CD14-positive monocyte (primary cell): Measurements from ENCODE around the gene HSPB2. TPM values are rescaled to one million over a fixed set of nuclear protein-coding genes. Genes with fewer than 3 reads are reported as not detected.

Experiments used
- DNase-seq, 3 donors: peaks; one replicate each; pipeline ENCODE4 v3.0.0-alpha.2; 2011 to 2022
- H2AFZ ChIP-seq: 2 replicates; pipeline ENCODE4 v1.6.0; 2012; ENCODE audit warnings: mild to moderate bottlenecking, low read depth, low read length, inconsistent platforms; ENCODE audit not compliant: insufficient read depth, poor library complexity, severe bottlenecking
- H3K27ac ChIP-seq, 2 donors: 1 replicate in 1 of 2; 2 replicates in 1 of 2; pipeline ENCODE4 v1.5.1; 2012 to 2013; ENCODE audit warnings: low read length in 2 of 2, control low read depth in 1 of 2, inconsistent platforms in 1 of 2, low read depth in 1 of 2, mild to moderate bottlenecking in 1 of 2
- H3K27me3 ChIP-seq, 2 donors: one replicate each; pipeline versions ENCODE4 v1.6.0 to v1.6.1; 2011 to 2013; ENCODE audit warnings: low read length in 2 of 2; ENCODE audit not compliant: control insufficient read depth in 2 of 2, insufficient read depth in 2 of 2
- H3K36me3 ChIP-seq, 2 donors: replicated peaks in 1 of 2; 1 replicate in 1 of 2; 2 replicates in 1 of 2; pipeline versions ENCODE4 v1.5.1 to v1.6.1; 2012 to 2013; ENCODE audit warnings: low read length in 2 of 2, control low read depth in 1 of 2, inconsistent platforms in 1 of 2, mild to moderate bottlenecking in 1 of 2; ENCODE audit not compliant: insufficient read depth in 2 of 2, control insufficient read depth in 1 of 2
- H3K4me1 ChIP-seq, 2 donors: 1 replicate in 1 of 2; 2 replicates in 1 of 2; pipeline versions ENCODE4 v1.5.1 to v1.6.1; 2012 to 2013; ENCODE audit warnings: low read length in 2 of 2, control low read depth in 1 of 2, inconsistent platforms in 1 of 2, mild to moderate bottlenecking in 1 of 2, moderate library complexity in 1 of 2; ENCODE audit not compliant: insufficient read depth in 2 of 2, control insufficient read depth in 1 of 2
- H3K4me2 ChIP-seq: replicated peaks from 2 replicates; pipeline ENCODE3; 2012; ENCODE audit warnings: low read length, moderate library complexity, mild to moderate bottlenecking; ENCODE audit not compliant: poor library complexity, severe bottlenecking; ENCODE audit errors: extremely low read depth
- H3K4me3 ChIP-seq, 3 experiments: fragments of 200-600 bp in 1 of 3; sonication (generic) in 1 of 3; replicated peaks in 1 of 3; 1 replicate in 2 of 3; 2 replicates in 1 of 3; pipeline ENCODE4 v1.5.1; 2011 to 2013; ENCODE audit warnings: low read length in 3 of 3, mild to moderate bottlenecking in 3 of 3, control low read depth in 2 of 3, low read depth in 2 of 3, inconsistent platforms in 1 of 3, moderate library complexity in 1 of 3
- H3K79me2 ChIP-seq: 2 replicates; pipeline ENCODE4 v1.6.0; 2012; ENCODE audit warnings: mild to moderate bottlenecking, control low read depth, inconsistent platforms, low read length, moderate library complexity; ENCODE audit not compliant: insufficient read depth
- H3K9ac ChIP-seq: 2 replicates; pipeline ENCODE4 v1.6.0; 2017; ENCODE audit warnings: low read length, mild to moderate bottlenecking; ENCODE audit not compliant: insufficient read depth, poor library complexity, severe bottlenecking
- H3K9me3 ChIP-seq, 2 donors: replicated peaks in 1 of 2; 1 replicate in 1 of 2; 2 replicates in 1 of 2; pipeline versions ENCODE4 v1.5.1 to v1.6.1; 2012 to 2013; ENCODE audit warnings: low read length in 2 of 2, control low read depth in 1 of 2; ENCODE audit not compliant: control insufficient read depth in 1 of 2, insufficient read depth in 1 of 2
- H4K20me1 ChIP-seq: 2 replicates; pipeline ENCODE4 v1.6.0; 2012; ENCODE audit warnings: mild to moderate bottlenecking, low read length, control low read depth, moderate library complexity; ENCODE audit not compliant: insufficient read depth
- H3K27ac Mint-ChIP-seq, 7 donors: one replicate each; pipeline ENCODE4 v1.8.0; 2020; ENCODE audit warnings: mild to moderate bottlenecking in 7 of 7, mixed read lengths in 7 of 7, moderate library complexity in 6 of 7, inconsistent platforms in 2 of 7
- H3K27me3 Mint-ChIP-seq, 3 donors: one replicate each; pipeline ENCODE4 v1.8.0; 2021 to 2022; ENCODE audit warnings: low read depth in 3 of 3, mild to moderate bottlenecking in 3 of 3, mixed read lengths in 3 of 3, moderate library complexity in 3 of 3, inconsistent platforms in 1 of 3
- H3K36me3 Mint-ChIP-seq, 2 donors: one replicate each; pipeline ENCODE4 v1.8.0; 2020; ENCODE audit warnings: mixed read lengths in 2 of 2, inconsistent platforms in 1 of 2, mild to moderate bottlenecking in 1 of 2
- H3K4me1 Mint-ChIP-seq: one replicate; pipeline ENCODE4 v1.8.0; 2020; ENCODE audit warnings: mild to moderate bottlenecking, mixed read lengths
- H3K4me3 Mint-ChIP-seq, 2 donors: one replicate each; pipeline ENCODE4 v1.8.0; 2020; ENCODE audit warnings: mild to moderate bottlenecking in 2 of 2, mixed read lengths in 2 of 2, moderate library complexity in 1 of 2
- H3K9me3 Mint-ChIP-seq, 7 donors: one replicate each; pipeline ENCODE4 v1.8.0; 2020 to 2022; ENCODE audit warnings: mixed read lengths in 7 of 7, mild to moderate bottlenecking in 6 of 7, moderate library complexity in 6 of 7, inconsistent platforms in 2 of 7
- CTCF ChIP-seq: fragments of 200-600 bp; IDR thresholded peaks from one replicate; pipeline ENCODE4 v1.8.0; 2022; ENCODE audit warnings: antibody characterized with exemption, mild to moderate bottlenecking
- WGBS: methylation state at CpG from one replicate; pipeline ENCODE4 v1.1.5; 2013; ENCODE audit warnings: missing lambda C conversion rate; ENCODE audit not compliant: insufficient coverage; 5-methylcytosine and 5-hydroxymethylcytosine counted together
- intact Hi-C, 2 donors: fragments of 100-400 bp; cut with micrococcal nuclease; formaldehyde crosslinking; loops; one replicate each; pipeline versions ENCODE4 v1.15.0 to v1.15.1; 2023
- polyA plus RNA-seq, 3 donors: library from polyadenylated mRNA; depleted of rRNA in 1 of 3; unstranded in 2 of 3; stranded (reverse) in 1 of 3; fragments of 300-500 nt in 2 of 3; fragments of >200 nt in 1 of 3; fragmentation: Illumina TruSeq in 2 of 3; gene quantifications; 1 replicate in 2 of 3; 2 replicates in 1 of 3; pipeline ENCODE4 v1.2.3, GENCODE V29; 2012 to 2021

HSPB2 gene
- polyA plus RNA-seq, 3 donors = not detected

GRCh38 chr11:111944139-111944538 is 31.6 kb downstream of the HSPB2 start:
- H2AFZ ChIP-seq = peak overlapping the region; percentile 20
- Mint-ChIP-seq H3K27ac (peak overlapping the region in 2 of 7 donors; percentile 46 to 64), H3K36me3 (no peaks in the 10 kb centered on the region), H3K27me3 (peaks cover 0 to 2% (median 0%) of the 10 kb centered on the region in 3 donors), H3K4me3 (no peak overlapping the region), H3K9me3 (no peaks in the 10 kb centered on the region), H3K4me1 (peaks cover 24% of the 10 kb centered on the region)
- no peaks in the 10 kb centered on the region for H3K27me3 ChIP-seq
- TF ChIP-seq CTCF = no peak
- WGBS = 51% methylated on average over 3 of the region's 3 CpGs
- no peak for DNase-seq
- no peak overlapping the region for H3K4me3 ChIP-seq
- no peak overlapping the region for H3K9ac ChIP-seq
- no peaks in the 10 kb centered on the region for H3K9me3 ChIP-seq
- no peak overlapping the region for H3K4me2 ChIP-seq
- H3K4me1 ChIP-seq = peaks cover 9 to 10% of the 10 kb centered on the region in 2 donors
- intact Hi-C loops = no loop called here
- H3K79me2 ChIP-seq = no peaks in the 10 kb centered on the region
- H3K27ac ChIP-seq = no peak overlapping the region
- H4K20me1 ChIP-seq = no peaks in the 10 kb centered on the region
- no peaks in the 10 kb centered on the region for H3K36me3 ChIP-seq

GRCh38 chr11:111944651-111945051 is 32.1 kb downstream of the HSPB2 start:
- Mint-ChIP-seq H3K4me1 (peaks cover 26% of the 10 kb centered on the region), H3K27me3 (peaks cover 0 to 2% (median 0%) of the 10 kb centered on the region in 3 donors), H3K9me3 (no peaks in the 10 kb centered on the region), H3K27ac (peak overlapping the region in 2 of 7 donors; percentile 0 to 69), H3K4me3 (no peak overlapping the region), H3K36me3 (no peaks in the 10 kb centered on the region)
- Histone ChIP-seq H3K36me3 (no peaks in the 10 kb centered on the region), H3K4me3 (no peak overlapping the region), H4K20me1 (no peaks in the 10 kb centered on the region), H3K27ac (no peak overlapping the region), H3K79me2 (no peaks in the 10 kb centered on the region), H3K9me3 (no peaks in the 10 kb centered on the region), H3K4me1 (peaks cover 8 to 11% of the 10 kb centered on the region in 2 donors), H3K9ac (no peak overlapping the region), H2AFZ (peak overlapping the region; percentile 20), H3K27me3 (no peaks in the 10 kb centered on the region), H3K4me2 (no peak overlapping the region)
- DNase-seq = peak; percentile 16 to 51 (median 36)
- intact Hi-C loops = no loop called here
- 91% methylated on average over 5 of the region's 5 CpGs for WGBS
- TF ChIP-seq CTCF = no peak
